ENCODE measurements around the gene ARSG. TPM values are rescaled to one million over a fixed set of nuclear protein-coding genes. Genes with fewer than 3 reads are reported as not detected.

The ARSG gene
- total and polyA plus RNA-seq, 2 of the 13 experiments (the other 11 are each of a cell fraction or from before 2014, with no cell fraction given): 3.7 to 15.2 TPM

GRCh38 chr17:68437979-68438822 is 146.9 kb downstream of the ARSG start (continued):
- no peak for TF ChIP-seq HOXD1 (CRISPR knock-in tag; IDR thresholded peaks at IDR 0.05)
- peak; percentile 76; the same call in 1 of the 2 replicates for TF ChIP-seq DPF2 (CRISPR knock-in tag; IDR thresholded peaks at IDR 0.05; ENCODE audit: borderline replicate concordance, low read depth)
- no peak for TF ChIP-seq RBM22 (optimal IDR thresholded peaks at IDR 0.05; ENCODE audit: low read length)
- TF ChIP-seq THRA (CRISPR knock-in tag; IDR thresholded peaks at IDR 0.05; ENCODE audit: borderline replicate concordance): no peak
- TF ChIP-seq ARNT (IDR thresholded peaks at IDR 0.05): no peak
- TF ChIP-seq PRDM4 (CRISPR knock-in tag; IDR thresholded peaks at IDR 0.05; ENCODE audit: borderline replicate concordance): no peak
- TF ChIP-seq ZNF660 (CRISPR knock-in tag; IDR thresholded peaks at IDR 0.05; ENCODE audit: borderline replicate concordance, low read depth): no peak
- TF ChIP-seq ZBTB26 (CRISPR knock-in tag; IDR thresholded peaks at IDR 0.05; ENCODE audit: borderline replicate concordance): peak; percentile 28; the same call in 1 of the 2 replicates
- peak; percentile 76 for TF ChIP-seq ZNF331 (CRISPR knock-in tag; IDR thresholded peaks at IDR 0.05)
- no peak for TF ChIP-seq BRCA1 (CRISPR knock-in tag; IDR thresholded peaks at IDR 0.05)
- TF ChIP-seq MED8 (CRISPR knock-in tag; IDR thresholded peaks at IDR 0.05; ENCODE audit: insufficient replicate concordance): peak; percentile 24
- TF ChIP-seq TCF7 (IDR thresholded peaks at IDR 0.05; ENCODE audit: low read depth): peak; percentile 34; the same call in 1 of the 2 replicates
- TF ChIP-seq ZNF670 (CRISPR knock-in tag; IDR thresholded peaks at IDR 0.05; ENCODE audit: borderline replicate concordance): no peak
- no peak for TF ChIP-seq ZKSCAN5 (CRISPR knock-in tag; IDR thresholded peaks at IDR 0.05)
- peak; percentile 47; the same call in 1 of the 2 replicates for TF ChIP-seq ZFP90 (CRISPR knock-in tag; IDR thresholded peaks at IDR 0.05; ENCODE audit: borderline replicate concordance)
- no peak for TF ChIP-seq ZBTB3 (CRISPR knock-in tag; IDR thresholded peaks at IDR 0.05; ENCODE audit: borderline replicate concordance, low read depth)
- no peak for TF ChIP-seq TBX3 (IDR thresholded peaks at IDR 0.05; ENCODE audit: borderline replicate concordance)
- TF ChIP-seq SYNCRIP (IDR thresholded peaks at IDR 0.05; ENCODE audit: insufficient read depth, low read depth, low read length): no peak
- peak; percentile 93 for TF ChIP-seq SAP130 (CRISPR knock-in tag; IDR thresholded peaks at IDR 0.05; ENCODE audit: low read depth)
- no peak for TF ChIP-seq MTF2 (CRISPR knock-in tag; IDR thresholded peaks at IDR 0.05; ENCODE audit: borderline replicate concordance)
- TF ChIP-seq CBX2 (IDR thresholded peaks at IDR 0.05; ENCODE audit: low read depth, low read length): no peak
- no peak for TF ChIP-seq CBX2 (CRISPR knock-in tag; IDR thresholded peaks at IDR 0.05; ENCODE audit: low read depth)
- no peak for TF ChIP-seq HES4 (CRISPR knock-in tag; IDR thresholded peaks at IDR 0.05; ENCODE audit: borderline replicate concordance)
- TF ChIP-seq KDM5A (IDR thresholded peaks at IDR 0.05; ENCODE audit: borderline replicate concordance, low read length): no peak
